Lower lobe of right lung (tissue), 2 donors: ENCODE measurements around the gene RAB11FIP3. TPM values are rescaled to one million over a fixed set of nuclear protein-coding genes. Genes with fewer than 3 reads are reported as not detected.

Experiments
- ATAC-seq, 2 donors: fragments of 200-7000 bp; cut with Tn5 transposase; one replicate each; pipeline ENCODE4 v1.9.1; 2020 to 2022; ENCODE audit warnings: mild to moderate bottlenecking in 2 of 2, moderate library complexity in 2 of 2
- DNase-seq: peaks from one replicate; pipeline ENCODE4 v3.0.0-alpha.2; 2020
- H3K27ac ChIP-seq: fragments of 200-600 bp; one replicate; pipeline ENCODE4 v1.8.0; 2022
- H3K27me3 ChIP-seq: fragments of 200-600 bp; one replicate; pipeline ENCODE4 v1.8.0; 2022; ENCODE audit warnings: low read depth
- H3K36me3 ChIP-seq: fragments of 200-600 bp; one replicate; pipeline ENCODE4 v1.8.0; 2022; ENCODE audit warnings: mild to moderate bottlenecking
- H3K4me1 ChIP-seq: fragments of 200-600 bp; one replicate; pipeline ENCODE4 v1.8.0; 2022
- H3K4me3 ChIP-seq: fragments of 200-600 bp; one replicate; pipeline ENCODE4 v1.8.0; 2022; ENCODE audit warnings: mild to moderate bottlenecking
- H3K9me3 ChIP-seq: fragments of 200-600 bp; one replicate; pipeline ENCODE4 v1.8.0; 2022
- CTCF ChIP-seq: fragments of 200-600 bp; IDR thresholded peaks from one replicate; pipeline ENCODE4 v1.8.0; 2022; ENCODE audit warnings: antibody characterized with exemption, mild to moderate bottlenecking
- intact Hi-C: fragments of 100-400 bp; cut with DNase I; formaldehyde crosslinking; loops from one replicate; pipeline ENCODE4 v1.11.0; 2022
- total RNA-seq: library from RNA; stranded (reverse); fragmentation: NEBNext Ultra II Directional; extraction: Animal tissue kit (Norgen Biotek cat#: 25700); gene quantifications from one replicate; pipeline ENCODE4 v1.2.1, GENCODE V29; 2021
- donor health status: DM: no; HTN: yes; CAD: no; lungs with severe emphysema.

RAB11FIP3 gene
- total RNA-seq, 1 donor from 2014 or later, result 32.2 TPM

GRCh38 chr16:528111-529011 is 102.9 kb downstream of the RAB11FIP3 start:
- H3K4me1 ChIP-seq, result peaks cover 43% of the 10 kb centered on the region

GRCh38 chr16:529012-529575 is 103.6 kb downstream of the RAB11FIP3 start:
- Histone ChIP-seq H3K4me1 (peaks cover 43% of the 10 kb centered on the region), H3K27me3 (no peaks in the 10 kb centered on the region), H3K9me3 (no peaks in the 10 kb centered on the region), H3K4me3 (peak overlapping the region; percentile 85), H3K27ac (peak overlapping the region; percentile 83), H3K36me3 (no peaks in the 10 kb centered on the region)
- intact Hi-C loops, result no loop called here
- DNase-seq (no peak), ATAC-seq (no peak)
- TF ChIP-seq CTCF, result no peak

More at GRCh38 chr16:528111-529011, 102.9 kb downstream of the RAB11FIP3 start:
- Histone ChIP-seq H3K36me3 (no peaks in the 10 kb centered on the region), H3K27me3 (no peaks in the 10 kb centered on the region), H3K4me3 (peak overlapping the region; percentile 85), H3K27ac (peak overlapping the region; percentile 83), H3K9me3 (no peaks in the 10 kb centered on the region)
- intact Hi-C loops, result no loop called here
- peak; percentile 3 to 21 for ATAC-seq
- TF ChIP-seq CTCF, result no peak
- DNase-seq, result no peak

GRCh38 chr16:530111-530817 is 104.8 kb downstream of the RAB11FIP3 start:
- no peak for DNase-seq
- H3K4me1 ChIP-seq, result peaks cover 38% of the 10 kb centered on the region
- no peak overlapping the region for H3K4me3 ChIP-seq
- no peaks in the 10 kb centered on the region for H3K36me3 ChIP-seq
- H3K9me3 ChIP-seq, result no peaks in the 10 kb centered on the region
- peak overlapping the region; percentile 6 for H3K27ac ChIP-seq
- ATAC-seq, result no peak
- TF ChIP-seq CTCF, result no peak
- no peaks in the 10 kb centered on the region for H3K27me3 ChIP-seq
- intact Hi-C loops, result no loop called here

GRCh38 chr16:531494-532125 is 106.2 kb downstream of the RAB11FIP3 start:
- no peaks in the 10 kb centered on the region for H3K9me3 ChIP-seq
- ATAC-seq, result no peak
- intact Hi-C loops, result no loop called here
- H3K36me3 ChIP-seq, result no peaks in the 10 kb centered on the region
- H3K27me3 ChIP-seq, result no peaks in the 10 kb centered on the region
- TF ChIP-seq CTCF, result no peak
- H3K27ac ChIP-seq, result no peak overlapping the region
- DNase-seq, result no peak
- no peak overlapping the region for H3K4me3 ChIP-seq
- peaks cover 30% of the 10 kb centered on the region for H3K4me1 ChIP-seq
